NB4 (cell line): ENCODE measurements around the gene CHCHD3.

Experiments used
- MAX ChIP-seq: IDR thresholded peaks from 2 replicates; pipeline ENCODE4 v1.6.1; 2011; ENCODE audit warnings: low read depth, low read length
- MYC ChIP-seq: IDR thresholded peaks from 2 replicates; pipeline ENCODE4 v1.6.1; 2011; ENCODE audit warnings: low read depth, low read length
- POLR2A ChIP-seq: IDR thresholded peaks from 2 replicates; pipeline ENCODE4 v1.6.1; 2011; ENCODE audit warnings: mild to moderate bottlenecking; ENCODE audit not compliant: insufficient read length; ENCODE audit errors: extremely low read depth
- TF ChIP-seq, protein P1 (sequence below): IDR thresholded peaks from one replicate; pipeline ENCODE4 v1.5.1; 2012; ENCODE audit warnings: low read depth, low read length

DNA sequence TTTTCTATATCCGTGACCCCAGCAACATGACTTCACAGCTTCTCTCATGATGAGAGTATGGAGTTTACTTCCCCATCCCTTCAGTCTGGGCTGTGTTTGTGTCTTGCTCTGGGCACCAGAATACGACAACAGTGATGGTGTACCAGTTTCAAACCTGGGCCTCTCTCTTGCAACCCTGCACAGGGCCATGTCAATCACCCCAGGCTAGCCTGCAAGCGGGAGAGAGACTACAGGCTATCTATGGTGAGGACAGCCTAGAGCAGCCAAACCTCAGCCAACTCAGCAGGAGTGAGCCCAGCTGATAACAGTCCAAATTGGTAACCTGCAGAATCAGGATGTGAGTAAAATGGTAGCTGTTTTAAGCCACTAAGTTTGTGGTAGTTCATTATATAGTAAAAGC, 235.8 kb downstream of the CHCHD3 start:
- TF ChIP-seq, protein P1, sequence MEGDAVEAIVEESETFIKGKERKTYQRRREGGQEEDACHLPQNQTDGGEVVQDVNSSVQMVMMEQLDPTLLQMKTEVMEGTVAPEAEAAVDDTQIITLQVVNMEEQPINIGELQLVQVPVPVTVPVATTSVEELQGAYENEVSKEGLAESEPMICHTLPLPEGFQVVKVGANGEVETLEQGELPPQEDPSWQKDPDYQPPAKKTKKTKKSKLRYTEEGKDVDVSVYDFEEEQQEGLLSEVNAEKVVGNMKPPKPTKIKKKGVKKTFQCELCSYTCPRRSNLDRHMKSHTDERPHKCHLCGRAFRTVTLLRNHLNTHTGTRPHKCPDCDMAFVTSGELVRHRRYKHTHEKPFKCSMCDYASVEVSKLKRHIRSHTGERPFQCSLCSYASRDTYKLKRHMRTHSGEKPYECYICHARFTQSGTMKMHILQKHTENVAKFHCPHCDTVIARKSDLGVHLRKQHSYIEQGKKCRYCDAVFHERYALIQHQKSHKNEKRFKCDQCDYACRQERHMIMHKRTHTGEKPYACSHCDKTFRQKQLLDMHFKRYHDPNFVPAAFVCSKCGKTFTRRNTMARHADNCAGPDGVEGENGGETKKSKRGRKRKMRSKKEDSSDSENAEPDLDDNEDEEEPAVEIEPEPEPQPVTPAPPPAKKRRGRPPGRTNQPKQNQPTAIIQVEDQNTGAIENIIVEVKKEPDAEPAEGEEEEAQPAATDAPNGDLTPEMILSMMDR: no peak
- TF ChIP-seq MYC (no peak), POLR2A (no peak), MAX (no peak)
